Endothelial cell of umbilical vein (primary cell): ENCODE data around the gene TCEAL4. TPM values are rescaled to one million over a fixed set of nuclear protein-coding genes. Genes with fewer than 3 reads are reported as not detected.

Experiments
- BruUV-seq: library from RNA; stranded (reverse); fragments of 400-500 nt; replicated peaks from 2 replicates; lab custom pipeline; 2021; lab: Mats Ljungman, UMichigan
- CTCF ChIA-PET: fragments of 300-600, 350-600 bp; sonication (Branson Sonifier 250); formaldehyde crosslinking; loops from one replicate; lab custom pipeline; 2021; ENCODE audit warnings: antibody characterized with exemption, inconsistent platforms; lab: Charles Lee
- POLR2A ChIA-PET: fragments of 300-600, 350-600 bp; sonication (Branson Sonifier 250); formaldehyde crosslinking; loops from one replicate; lab custom pipeline; 2021; ENCODE audit warnings: antibody characterized with exemption, inconsistent platforms; lab: Charles Lee
- DNase-seq: peaks from one replicate; pipeline ENCODE4 v3.0.0-alpha.2; 2011; ENCODE audit warnings: low read depth, low spot score
- FAIRE-seq: peaks from 2 replicates; lab custom pipeline; 2011; peaks lifted over from hg19 to GRCh38; lab: Jason Lieb, UNC
- H2AFZ ChIP-seq: 2 replicates; pipeline ENCODE4 v1.6.0; 2012; ENCODE audit warnings: low read depth, low read length, control low read depth, inconsistent platforms
- H3K27ac ChIP-seq: 2 replicates; pipeline ENCODE4 v1.5.1; 2011; ENCODE audit warnings: low read depth, mild to moderate bottlenecking, control low read depth, low read length, moderate library complexity; ENCODE audit not compliant: insufficient read depth
- H3K27me3 ChIP-seq, 2 experiments: 2 replicates each; pipeline versions ENCODE4 v1.6.0 to v1.6.1; 2011; ENCODE audit warnings: low read length in 2 of 2, mixed read lengths in 1 of 2; ENCODE audit not compliant: control insufficient read depth in 2 of 2, insufficient read depth in 2 of 2
- H3K36me3 ChIP-seq, 2 experiments: 2 replicates in 1 of 2; 3 replicates in 1 of 2; pipeline ENCODE4 v1.5.1; 2011; ENCODE audit warnings: low read length in 2 of 2, mild to moderate bottlenecking in 1 of 2, moderate library complexity in 1 of 2; ENCODE audit not compliant: control insufficient read depth in 2 of 2, insufficient read depth in 2 of 2; ENCODE audit errors: extremely low read depth in 1 of 2
- H3K4me1 ChIP-seq: 3 replicates; pipeline ENCODE4 v1.5.1; 2011; ENCODE audit warnings: mild to moderate bottlenecking, low read length; ENCODE audit not compliant: control insufficient read depth, insufficient read depth; ENCODE audit errors: extremely low read depth
- H3K4me2 ChIP-seq: 2 replicates; pipeline ENCODE4 v1.6.1; 2011; ENCODE audit warnings: low read length, control low read depth, mixed read lengths; ENCODE audit not compliant: insufficient read depth
- H3K4me3 ChIP-seq, 3 experiments: fragments of 200-600 bp in 1 of 3; sonication (generic), shearing (Covaris generic) in 1 of 3; replicated peaks in 1 of 3; 2 replicates each; pipeline ENCODE4 v1.5.1; 2011 to 2016; ENCODE audit warnings: control low read depth in 3 of 3, low read length in 3 of 3, mild to moderate bottlenecking in 2 of 3, inconsistent platforms in 1 of 3, low read depth in 1 of 3, moderate library complexity in 1 of 3; ENCODE audit not compliant: insufficient read depth in 1 of 3
- H3K79me2 ChIP-seq: 2 replicates; pipeline ENCODE4 v1.6.0; 2012; ENCODE audit warnings: low read length, inconsistent platforms; ENCODE audit not compliant: control insufficient read depth, insufficient read depth
- H3K9ac ChIP-seq: replicated peaks from 2 replicates; pipeline ENCODE3; 2011; ENCODE audit warnings: low read length, control low read depth; ENCODE audit not compliant: insufficient read depth; ENCODE audit errors: extremely low read depth
- H3K9me1 ChIP-seq: replicated peaks from 3 replicates; pipeline ENCODE4 v1.6.0; 2011; ENCODE audit warnings: mild to moderate bottlenecking, low read length; ENCODE audit not compliant: control insufficient read depth, insufficient read depth; ENCODE audit errors: extremely low read depth
- H3K9me3 ChIP-seq: replicated peaks from 2 replicates; pipeline ENCODE4 v1.5.1; 2012; ENCODE audit warnings: low read length, inconsistent platforms; ENCODE audit not compliant: control insufficient read depth, insufficient read depth
- H4K20me1 ChIP-seq: replicated peaks from 2 replicates; pipeline ENCODE3; 2011; ENCODE audit warnings: mild to moderate bottlenecking, low read length; ENCODE audit not compliant: control insufficient read depth, insufficient read depth; ENCODE audit errors: extremely low read depth
- CTCF ChIP-seq, 2 donors: IDR thresholded peaks; 1 replicate in 1 of 2; 2 replicates in 1 of 2; pipeline ENCODE4 v1.5.1; 2011; ENCODE audit warnings: low read length in 2 of 2, mild to moderate bottlenecking in 2 of 2, moderate library complexity in 2 of 2, control low read depth in 1 of 2, inconsistent platforms in 1 of 2, low read depth in 1 of 2; ENCODE audit not compliant: insufficient read depth in 1 of 2; ENCODE audit errors: extremely low read depth in 1 of 2
- EZH2 ChIP-seq: IDR thresholded peaks from 2 replicates; pipeline ENCODE4 v1.6.1; 2012; ENCODE audit warnings: borderline replicate concordance, low read depth, mild to moderate bottlenecking, moderate library complexity, low read length, inconsistent platforms; ENCODE audit not compliant: severe bottlenecking
- GATA2 ChIP-seq: IDR thresholded peaks from 2 replicates; pipeline ENCODE4 v1.7.0; 2011; ENCODE audit warnings: low read depth, mild to moderate bottlenecking, moderate library complexity, mixed read lengths, low read length; ENCODE audit not compliant: insufficient read length, insufficient read depth
- JUN ChIP-seq: IDR thresholded peaks from 2 replicates; pipeline ENCODE4 v1.6.1; 2011; ENCODE audit warnings: borderline replicate concordance, low read depth; ENCODE audit not compliant: insufficient read length, insufficient read depth
- MYC ChIP-seq: IDR thresholded peaks from one replicate; pipeline ENCODE4 v1.6.1; 2011; ENCODE audit warnings: mild to moderate bottlenecking, low read depth, low read length
- POLR2A ChIP-seq: IDR thresholded peaks from 2 replicates; pipeline ENCODE4 v1.6.1; 2012; ENCODE audit warnings: low read depth, mild to moderate bottlenecking, control low read depth, low read length
- dilution Hi-C: fragments of 300-500 bp; cut with MboI; formaldehyde crosslinking; loops from one replicate; pipeline ENCODE4 v1.15.0; 2019; ENCODE audit warnings: low sequenced_read_pairs; ENCODE audit not compliant: extremely low pct_ligation_motif_present
- intact Hi-C: fragments of 100-400 bp; cut with micrococcal nuclease; formaldehyde crosslinking; loops from one replicate; pipeline ENCODE4 v1.10.0; 2022
- polyA plus RNA-seq, 4 experiments: library from polyadenylated mRNA; depleted of rRNA in 3 of 4; stranded (reverse) in 3 of 4; unstranded in 1 of 4; fragments of >200 nt; gene quantifications; 2 replicates each; pipeline versions ENCODE4 v1.2.1 to v1.2.3, GENCODE V29; 2011 to 2012; ENCODE audit warnings: missing spikeins in 1 of 4
- total RNA-seq: library from RNA; stranded (reverse); gene quantifications from 2 replicates; pipeline ENCODE4 v1.2.3, GENCODE V29; 2021

The TCEAL4 gene
- total and polyA plus RNA-seq, 2 donors (not counting 3 experiments of a cell fraction or from before 2014, with no cell fraction given): 16.9 to 74.6 TPM

- CTCF ChIA-PET: interaction anchor here (1.3 kb wide), 1 partner anchor 79 kb away, joined by 3 read pairs; no protein-coding TSS in a partner anchor
- POLR2A ChIA-PET: no interaction called here
- dilution Hi-C loops (no loop called here), intact Hi-C loops (no loop called here)
- no peak overlapping the region for H3K4me3 ChIP-seq
- no peak overlapping the region for H3K27ac ChIP-seq
- no peaks in the 10 kb centered on the region for H4K20me1 ChIP-seq
- no peak overlapping the region for H2AFZ ChIP-seq
- H3K4me2 ChIP-seq: no peak overlapping the region
- peaks cover 2% of the 10 kb centered on the region for H3K4me1 ChIP-seq
- H3K9me1 ChIP-seq: no peaks in the 10 kb centered on the region
- BruUV-seq: no TSS peak
- no peaks in the 10 kb centered on the region for H3K36me3 ChIP-seq
- no peaks in the 10 kb centered on the region for H3K79me2 ChIP-seq
- no peak overlapping the region for H3K9ac ChIP-seq
- no peaks in the 10 kb centered on the region for H3K9me3 ChIP-seq
- FAIRE-seq: no peak
- DNase-seq: no peak
- no peak for TF ChIP-seq CTCF (IDR thresholded peaks at IDR 0.05; ENCODE audit: extremely low read depth in 1 of 2, insufficient read depth in 1 of 2, low read depth in 1 of 2, low read length in 2 of 2)
- no peak for TF ChIP-seq GATA2
- no peak for TF ChIP-seq JUN
- TF ChIP-seq EZH2: no peak
- TF ChIP-seq MYC: no peak
- no peak for TF ChIP-seq POLR2A
- no peaks in the 10 kb centered on the region for H3K27me3 ChIP-seq
Measured at GRCh38 chrX:103550415-103551051, 34.8 kb upstream of the TCEAL4 start.
